Measurements from ENCODE around the gene VLDLR.

DNA sequence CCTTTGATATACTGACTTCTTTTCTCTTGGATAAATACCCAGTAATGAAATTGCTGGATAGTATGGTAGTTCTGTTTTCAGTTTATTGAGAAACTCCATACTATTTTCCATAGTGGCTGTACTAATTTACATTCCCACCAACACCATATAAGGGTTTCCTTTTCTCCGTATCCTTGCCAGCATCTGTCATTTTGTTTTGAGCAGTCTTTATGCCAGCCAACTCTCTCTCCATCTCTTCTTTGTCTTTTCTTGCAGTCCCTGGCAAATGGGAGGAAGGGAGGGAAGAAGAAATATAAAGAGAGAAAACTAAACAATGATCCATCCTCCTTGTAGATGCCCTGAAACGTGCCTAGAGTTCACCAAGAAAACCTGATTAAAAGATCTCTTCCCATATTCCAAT is 9.6 kb upstream of the VLDLR start:
- no peak for TF ChIP-seq CTCF (conservative IDR thresholded peaks at IDR 0.05; ENCODE audit: low read length)
- TF ChIP-seq EZH2phosphoT487 (IDR thresholded peaks at IDR 0.05; ENCODE audit: borderline replicate concordance, low read depth, low read length), result no peak

Measured in OCI-LY7 (cell line).